A673 (cell line): ENCODE results near the gene TCFL5. TPM values are rescaled to one million over a fixed set of nuclear protein-coding genes. Genes with fewer than 3 reads are reported as not detected.

Experiments used
- BruUV-seq: library from RNA; stranded (reverse); fragments of 400-500 nt; replicated peaks from 2 replicates; lab custom pipeline; 2021; lab: Mats Ljungman, UMichigan
- CTCF ChIA-PET: fragments of 300-600 bp; sonication (Branson Sonifier 250); formaldehyde crosslinking; loops from one replicate; lab custom pipeline; 2022; ENCODE audit warnings: antibody characterized with exemption; lab: Charles Lee
- POLR2A ChIA-PET: fragments of 300-600 bp; sonication (Branson Sonifier 250); formaldehyde crosslinking; loops from one replicate; lab custom pipeline; 2022; ENCODE audit warnings: antibody characterized with exemption; ENCODE audit not compliant: low non-redundant PET; lab: Charles Lee
- DNase-seq: peaks from one replicate; pipeline ENCODE4 v3.0.0-alpha.2; 2015; ENCODE audit warnings: low spot score
- H3K27ac ChIP-seq: fragments of 200-600 bp; sonication (generic); 2 replicates; pipeline ENCODE4 v1.5.1; 2016; ENCODE audit warnings: mixed run types, low read depth, mild to moderate bottlenecking, mixed read lengths, antibody characterized with exemption, low read length; ENCODE audit not compliant: poor library complexity, severe bottlenecking
- H3K27me3 ChIP-seq: fragments of 200-600 bp; sonication (generic); replicated peaks from 2 replicates; pipeline ENCODE4 v1.6.1; 2017; ENCODE audit warnings: mixed run types, low read depth, mild to moderate bottlenecking, mixed read lengths, antibody characterized with exemption, low read length; ENCODE audit not compliant: insufficient read depth, poor library complexity
- H3K36me3 ChIP-seq: fragments of 200-600 bp; sonication (generic); 2 replicates; pipeline ENCODE4 v1.6.1; 2016; ENCODE audit warnings: mixed run types, mild to moderate bottlenecking, mixed read lengths, antibody characterized with exemption, low read length; ENCODE audit not compliant: insufficient read depth, poor library complexity, severe bottlenecking
- H3K4me1 ChIP-seq: fragments of 200-600 bp; sonication (generic); 2 replicates; pipeline ENCODE4 v1.6.1; 2017; ENCODE audit warnings: mixed run types, mild to moderate bottlenecking, mixed read lengths, antibody characterized with exemption, low read length; ENCODE audit not compliant: insufficient read depth, poor library complexity, severe bottlenecking
- H3K4me3 ChIP-seq: fragments of 200-600 bp; sonication (generic); 2 replicates; pipeline ENCODE4 v1.5.1; 2016; ENCODE audit warnings: low read depth, mixed run types, mild to moderate bottlenecking, mixed read lengths, low read length; ENCODE audit not compliant: poor library complexity, severe bottlenecking
- H3K9me3 ChIP-seq: fragments of 200-600 bp; sonication (generic); 2 replicates; pipeline ENCODE4 v1.6.1; 2016; ENCODE audit warnings: mixed run types, low read depth, mild to moderate bottlenecking, mixed read lengths, antibody characterized with exemption, low read length; ENCODE audit not compliant: poor library complexity, severe bottlenecking
- EZH2 ChIP-seq: fragments of 200-600 bp; sonication (generic); IDR thresholded peaks from 2 replicates; pipeline ENCODE4 v1.6.1; 2017; ENCODE audit warnings: borderline replicate concordance, low read depth, mild to moderate bottlenecking, mixed read lengths, antibody characterized with exemption, low read length; ENCODE audit not compliant: poor library complexity, severe bottlenecking
- intact Hi-C: fragments of 100-400 bp; cut with micrococcal nuclease; formaldehyde crosslinking; loops from one replicate; pipeline ENCODE4 v1.10.0; 2022; ENCODE audit not compliant: unreplicated experiment
- total RNA-seq: library from RNA; stranded (reverse); gene quantifications from 2 replicates; pipeline ENCODE4 v1.2.3, GENCODE V29; 2021
- TF ChIP-seq, protein P1 (sequence below): fragments of 300-800, 200-600 bp; sonication (generic); conservative IDR thresholded peaks from 2 replicates; pipeline ENCODE4 v1.5.1; 2017; ENCODE audit warnings: low read depth, mild to moderate bottlenecking, antibody characterized with exemption, low read length, moderate library complexity, mixed read lengths

The TCFL5 gene
- total RNA-seq, 1 experiment from 2014 or later, result 13.9 TPM

- no peaks in the 10 kb centered on the region for H3K27me3 ChIP-seq
- intact Hi-C loops, result no loop called here
Measured at GRCh38 chr20:62906209-62906608, 44.6 kb upstream of the TCFL5 start.

DNA sequence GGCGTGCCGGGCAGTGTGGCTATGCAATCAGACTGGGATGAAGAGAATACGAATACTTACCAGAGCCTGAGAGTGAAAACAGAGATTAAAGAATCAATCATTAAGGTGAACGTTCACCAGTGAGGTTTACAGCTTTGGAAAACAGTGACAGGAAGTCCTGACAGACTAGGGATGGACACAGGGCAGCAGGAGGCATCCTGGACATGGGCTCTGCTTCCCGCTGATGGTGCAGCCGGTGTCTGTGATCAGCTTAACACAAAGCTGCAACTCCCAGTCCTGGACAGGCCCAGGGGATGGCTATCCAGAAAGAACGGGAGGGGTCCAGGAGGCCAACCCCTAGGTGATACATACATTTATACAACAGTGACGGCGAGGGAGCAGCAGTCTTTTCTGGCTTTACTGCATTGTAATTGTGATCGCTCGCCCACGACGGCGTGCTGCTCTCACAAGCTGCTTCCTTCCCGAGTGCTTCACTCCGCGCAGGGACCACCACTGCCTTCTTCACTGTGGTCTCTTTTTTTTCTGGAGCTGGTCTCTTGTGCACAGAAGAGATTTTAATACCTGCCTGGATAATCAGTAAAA lies 44.0 kb upstream of the TCFL5 start:
- H3K27ac ChIP-seq, result no peak overlapping the region
- no peaks in the 10 kb centered on the region for H3K9me3 ChIP-seq
- peaks cover under 1% of the 10 kb centered on the region for H3K4me1 ChIP-seq
- intact Hi-C loops, result no loop called here
- TF ChIP-seq EZH2, result no peak
- TF ChIP-seq, protein P1, sequence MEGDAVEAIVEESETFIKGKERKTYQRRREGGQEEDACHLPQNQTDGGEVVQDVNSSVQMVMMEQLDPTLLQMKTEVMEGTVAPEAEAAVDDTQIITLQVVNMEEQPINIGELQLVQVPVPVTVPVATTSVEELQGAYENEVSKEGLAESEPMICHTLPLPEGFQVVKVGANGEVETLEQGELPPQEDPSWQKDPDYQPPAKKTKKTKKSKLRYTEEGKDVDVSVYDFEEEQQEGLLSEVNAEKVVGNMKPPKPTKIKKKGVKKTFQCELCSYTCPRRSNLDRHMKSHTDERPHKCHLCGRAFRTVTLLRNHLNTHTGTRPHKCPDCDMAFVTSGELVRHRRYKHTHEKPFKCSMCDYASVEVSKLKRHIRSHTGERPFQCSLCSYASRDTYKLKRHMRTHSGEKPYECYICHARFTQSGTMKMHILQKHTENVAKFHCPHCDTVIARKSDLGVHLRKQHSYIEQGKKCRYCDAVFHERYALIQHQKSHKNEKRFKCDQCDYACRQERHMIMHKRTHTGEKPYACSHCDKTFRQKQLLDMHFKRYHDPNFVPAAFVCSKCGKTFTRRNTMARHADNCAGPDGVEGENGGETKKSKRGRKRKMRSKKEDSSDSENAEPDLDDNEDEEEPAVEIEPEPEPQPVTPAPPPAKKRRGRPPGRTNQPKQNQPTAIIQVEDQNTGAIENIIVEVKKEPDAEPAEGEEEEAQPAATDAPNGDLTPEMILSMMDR, result no peak
- peaks cover 98% of the 10 kb centered on the region for H3K36me3 ChIP-seq
- H3K4me3 ChIP-seq, result no peak overlapping the region
- ChIA-PET CTCF (no interaction called here), POLR2A (no interaction called here)
- no TSS peak for BruUV-seq
- DNase-seq, result no peak
- H3K27me3 ChIP-seq, result no peaks in the 10 kb centered on the region

More at GRCh38 chr20:62906209-62906608, 44.6 kb upstream of the TCFL5 start:
- CTCF ChIA-PET, result no interaction called here
- TF ChIP-seq, protein P1, result no peak
- no peak for TF ChIP-seq EZH2
- H3K4me1 ChIP-seq, result no peaks in the 10 kb centered on the region
- no peaks in the 10 kb centered on the region for H3K9me3 ChIP-seq
- no peak overlapping the region for H3K4me3 ChIP-seq
- H3K27ac ChIP-seq, result no peak overlapping the region
- peaks cover 100% of the 10 kb centered on the region for H3K36me3 ChIP-seq
- POLR2A ChIA-PET, result no interaction called here
- DNase-seq, result no peak
- no TSS peak for BruUV-seq

- Histone ChIP-seq H3K27me3 (no peaks in the 10 kb centered on the region), H3K4me3 (no peak overlapping the region), H3K4me1 (peaks cover 16% of the 10 kb centered on the region), H3K9me3 (no peaks in the 10 kb centered on the region), H3K27ac (no peak overlapping the region), H3K36me3 (peaks cover 72% of the 10 kb centered on the region)
- no peak for DNase-seq
- ChIA-PET POLR2A (no interaction called here), CTCF (no interaction called here)
- TF ChIP-seq, protein P1, result no peak
- TF ChIP-seq EZH2, result no peak
- BruUV-seq, result no TSS peak
- intact Hi-C loops, result loop anchor here (5.0 kb wide), 1 partner anchor 104 kb away; the partner anchor contains the start of gene BHLHE23
Measured at GRCh38 chr20:62902926-62903615, 41.4 kb upstream of the TCFL5 start.
